ENCODE data around the gene GYPC.
"Not testable (repeated sequence)": the region's sequence is repeated elsewhere in the genome, so short reads cannot be mapped to it uniquely, and the experiment has no call there.

The GYPC gene

GRCh38 chr2:126685629-126686028 is 29.7 kb downstream of the GYPC start:
- no peak overlapping the region for H3K4me3 ChIP-seq (ENCODE audit: low read length in 2 of 2)
- H3K9ac ChIP-seq (ENCODE audit: low read length in 2 of 2) = no peak overlapping the region
- no peak overlapping the region for H3K27ac ChIP-seq (ENCODE audit: low read length)
- no peaks in the 10 kb centered on the region for H3K27me3 ChIP-seq (ENCODE audit: control insufficient read depth in 1 of 2, insufficient read depth in 2 of 2, low read length in 2 of 2)
- H3K36me3 ChIP-seq (ENCODE audit: control insufficient read depth in 2 of 2, insufficient read depth in 2 of 2, low read length in 2 of 2) = peaks cover 12 to 27% of the 10 kb centered on the region in 2 donors
- H3K9me3 ChIP-seq (ENCODE audit: control insufficient read depth in 2 of 2, low read length in 2 of 2) = no peaks in the 10 kb centered on the region
- peaks cover 15% of the 10 kb centered on the region for H3K4me1 ChIP-seq (ENCODE audit: control insufficient read depth, insufficient read depth, low read length)

- peaks cover 15% of the 10 kb centered on the region for H3K4me1 ChIP-seq (ENCODE audit: control insufficient read depth, insufficient read depth, low read length)
- no peaks in the 10 kb centered on the region for H3K27me3 ChIP-seq (ENCODE audit: control insufficient read depth in 1 of 2, insufficient read depth in 2 of 2, low read length in 2 of 2)
- H3K27ac ChIP-seq (ENCODE audit: low read length) = no peak overlapping the region
- no peaks in the 10 kb centered on the region for H3K9me3 ChIP-seq (ENCODE audit: control insufficient read depth in 2 of 2, low read length in 2 of 2)
- H3K9ac ChIP-seq (ENCODE audit: low read length in 2 of 2) = no peak overlapping the region
- no peak overlapping the region for H3K4me3 ChIP-seq (ENCODE audit: low read length in 2 of 2)
- peaks cover 14 to 28% of the 10 kb centered on the region in 2 donors for H3K36me3 ChIP-seq (ENCODE audit: control insufficient read depth in 2 of 2, insufficient read depth in 2 of 2, low read length in 2 of 2)
Measured at GRCh38 chr2:126686286-126686685, 30.3 kb downstream of the GYPC start.

GRCh38 chr2:126686841-126687485 is 31.0 kb downstream of the GYPC start:
- H3K9ac ChIP-seq (ENCODE audit: low read length in 2 of 2) = no peak overlapping the region

DNA sequence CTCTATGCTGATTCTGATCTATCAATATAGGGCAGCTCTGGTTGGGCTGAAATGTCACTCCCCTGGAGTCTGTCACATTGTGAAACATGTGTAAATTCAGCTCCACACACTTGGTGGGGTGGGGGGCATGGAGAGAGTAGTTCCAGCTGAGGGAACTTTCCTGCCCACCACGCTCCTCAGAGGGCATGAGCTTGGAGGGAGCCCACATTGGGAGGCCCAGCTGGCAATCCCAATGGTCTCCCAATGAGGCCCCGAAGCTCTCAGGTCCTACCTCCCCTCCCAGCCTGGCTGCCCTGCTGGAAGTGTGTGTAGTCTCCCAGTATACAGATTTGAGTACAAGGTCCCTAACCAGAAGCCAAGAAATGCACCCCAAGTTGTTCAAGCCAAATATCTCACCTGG is 31.5 kb downstream of the GYPC start:
- Histone ChIP-seq H3K27ac (ENCODE audit: low read length) (no peak overlapping the region), H3K9me3 (ENCODE audit: control insufficient read depth in 2 of 2, low read length in 2 of 2) (no peaks in the 10 kb centered on the region), H3K4me3 (ENCODE audit: low read length in 2 of 2) (no peak overlapping the region), H3K4me1 (ENCODE audit: control insufficient read depth, insufficient read depth, low read length) (peaks cover 11% of the 10 kb centered on the region), H3K36me3 (ENCODE audit: control insufficient read depth in 2 of 2, insufficient read depth in 2 of 2, low read length in 2 of 2) (peaks cover 16 to 29% of the 10 kb centered on the region in 2 donors), H3K9ac (ENCODE audit: low read length in 2 of 2) (no peak overlapping the region), H3K27me3 (ENCODE audit: control insufficient read depth in 1 of 2, insufficient read depth in 2 of 2, low read length in 2 of 2) (no peaks in the 10 kb centered on the region)

More at GRCh38 chr2:126686841-126687485, 31.0 kb downstream of the GYPC start:
- H3K27ac ChIP-seq (ENCODE audit: low read length) = no peak overlapping the region
- H3K27me3 ChIP-seq (ENCODE audit: control insufficient read depth in 1 of 2, insufficient read depth in 2 of 2, low read length in 2 of 2) = no peaks in the 10 kb centered on the region
- H3K36me3 ChIP-seq (ENCODE audit: control insufficient read depth in 2 of 2, insufficient read depth in 2 of 2, low read length in 2 of 2) = peaks cover 16 to 31% of the 10 kb centered on the region in 2 donors
- H3K4me3 ChIP-seq (ENCODE audit: low read length in 2 of 2) = no peak overlapping the region
- peaks cover 12% of the 10 kb centered on the region for H3K4me1 ChIP-seq (ENCODE audit: control insufficient read depth, insufficient read depth, low read length)
- no peaks in the 10 kb centered on the region for H3K9me3 ChIP-seq (ENCODE audit: control insufficient read depth in 2 of 2, low read length in 2 of 2)

DNA sequence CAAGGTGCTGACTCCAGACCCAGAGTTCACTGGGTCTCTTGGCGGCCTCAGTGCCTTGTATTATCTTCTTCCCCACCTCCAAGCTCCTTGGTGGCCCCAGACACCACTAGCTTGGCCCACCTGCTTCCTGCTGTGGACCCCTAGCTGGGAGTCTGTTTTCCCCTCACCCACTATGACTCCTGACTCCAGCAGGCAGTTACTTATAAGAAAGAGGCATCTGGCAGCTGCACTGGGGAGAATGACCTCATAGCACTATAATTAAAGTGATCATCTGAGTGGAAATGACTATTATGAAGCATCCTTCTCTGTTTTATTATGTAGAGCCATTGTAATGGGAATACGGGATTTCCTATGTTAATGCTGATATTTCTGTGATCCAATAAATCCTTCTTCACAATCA is 32.6 kb downstream of the GYPC start:
- H3K9ac ChIP-seq (ENCODE audit: low read length in 2 of 2); H3K4me3 ChIP-seq (ENCODE audit: low read length in 2 of 2); H3K27me3 ChIP-seq (ENCODE audit: control insufficient read depth in 1 of 2, insufficient read depth in 2 of 2, low read length in 2 of 2); H3K27ac ChIP-seq (ENCODE audit: low read length); H3K9me3 ChIP-seq (ENCODE audit: control insufficient read depth in 2 of 2, low read length in 2 of 2): not testable (repeated sequence)
- H3K36me3 ChIP-seq (ENCODE audit: control insufficient read depth in 2 of 2, insufficient read depth in 2 of 2, low read length in 2 of 2) = peaks cover 19 to 28% of the 10 kb centered on the region in 2 donors
- H3K4me1 ChIP-seq (ENCODE audit: control insufficient read depth, insufficient read depth, low read length) = peaks cover 11% of the 10 kb centered on the region

GRCh38 chr2:126692241-126692640 is 36.3 kb downstream of the GYPC start:
- peaks cover 38% of the 10 kb centered on the region in 2 donors for H3K36me3 ChIP-seq (ENCODE audit: control insufficient read depth in 2 of 2, insufficient read depth in 2 of 2, low read length in 2 of 2)
- not testable (repeated sequence) for H3K27me3 ChIP-seq (ENCODE audit: control insufficient read depth in 1 of 2, insufficient read depth in 2 of 2, low read length in 2 of 2); H3K4me3 ChIP-seq (ENCODE audit: low read length in 2 of 2); H3K9me3 ChIP-seq (ENCODE audit: control insufficient read depth in 2 of 2, low read length in 2 of 2); H3K27ac ChIP-seq (ENCODE audit: low read length); H3K4me1 ChIP-seq (ENCODE audit: control insufficient read depth, insufficient read depth, low read length); H3K9ac ChIP-seq (ENCODE audit: low read length in 2 of 2)

DNA sequence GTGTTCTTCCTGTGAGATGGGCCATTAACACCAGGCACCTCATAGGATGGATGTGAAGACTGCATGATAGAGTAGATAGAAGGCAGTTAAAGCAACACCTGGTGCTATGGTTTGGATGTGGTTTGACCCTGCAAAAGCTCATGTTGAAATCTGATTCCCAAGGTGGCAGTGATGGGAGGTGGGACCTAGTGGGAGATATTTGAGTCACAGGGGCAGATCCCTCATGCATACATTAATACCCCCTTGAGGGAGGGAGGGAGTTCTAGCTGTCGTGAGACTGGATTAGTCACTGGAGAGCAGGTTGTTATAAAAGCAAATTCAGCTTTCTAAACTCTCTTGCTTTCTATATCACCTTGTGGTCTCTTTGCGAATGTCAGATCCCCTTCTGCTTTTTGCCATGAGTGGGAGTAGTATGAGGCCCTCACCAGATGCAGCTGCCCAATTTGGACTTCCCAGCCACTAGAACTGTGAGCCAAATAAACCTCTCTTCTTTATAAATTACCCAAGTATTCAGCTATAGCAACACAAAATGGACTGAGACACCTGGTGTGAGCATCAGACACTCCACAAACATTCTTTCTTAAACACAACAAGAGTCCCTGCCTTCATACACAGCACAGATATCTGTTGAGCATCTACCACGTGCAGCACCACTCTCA is 37.1 kb downstream of the GYPC start:
- H3K27ac ChIP-seq (ENCODE audit: low read length); H3K27me3 ChIP-seq (ENCODE audit: control insufficient read depth in 1 of 2, insufficient read depth in 2 of 2, low read length in 2 of 2); H3K4me1 ChIP-seq (ENCODE audit: control insufficient read depth, insufficient read depth, low read length); H3K9ac ChIP-seq (ENCODE audit: low read length in 2 of 2); H3K4me3 ChIP-seq (ENCODE audit: low read length in 2 of 2); H3K9me3 ChIP-seq (ENCODE audit: control insufficient read depth in 2 of 2, low read length in 2 of 2): not testable (repeated sequence)
- peaks cover 38 to 44% of the 10 kb centered on the region in 2 donors for H3K36me3 ChIP-seq (ENCODE audit: control insufficient read depth in 2 of 2, insufficient read depth in 2 of 2, low read length in 2 of 2)

GRCh38 chr2:126696644-126697520 is 40.9 kb downstream of the GYPC start:
- Histone ChIP-seq H3K4me1 (ENCODE audit: control insufficient read depth, insufficient read depth, low read length) (no peaks in the 10 kb centered on the region), H3K9ac (ENCODE audit: low read length in 2 of 2) (no peak overlapping the region), H3K27ac (ENCODE audit: low read length) (no peak overlapping the region), H3K9me3 (ENCODE audit: control insufficient read depth in 2 of 2, low read length in 2 of 2) (no peaks in the 10 kb centered on the region), H3K27me3 (ENCODE audit: control insufficient read depth in 1 of 2, insufficient read depth in 2 of 2, low read length in 2 of 2) (no peaks in the 10 kb centered on the region), H3K4me3 (ENCODE audit: low read length in 2 of 2) (no peak overlapping the region), H3K36me3 (ENCODE audit: control insufficient read depth in 2 of 2, insufficient read depth in 2 of 2, low read length in 2 of 2) (peaks cover 31 to 40% of the 10 kb centered on the region in 2 donors)

DNA sequence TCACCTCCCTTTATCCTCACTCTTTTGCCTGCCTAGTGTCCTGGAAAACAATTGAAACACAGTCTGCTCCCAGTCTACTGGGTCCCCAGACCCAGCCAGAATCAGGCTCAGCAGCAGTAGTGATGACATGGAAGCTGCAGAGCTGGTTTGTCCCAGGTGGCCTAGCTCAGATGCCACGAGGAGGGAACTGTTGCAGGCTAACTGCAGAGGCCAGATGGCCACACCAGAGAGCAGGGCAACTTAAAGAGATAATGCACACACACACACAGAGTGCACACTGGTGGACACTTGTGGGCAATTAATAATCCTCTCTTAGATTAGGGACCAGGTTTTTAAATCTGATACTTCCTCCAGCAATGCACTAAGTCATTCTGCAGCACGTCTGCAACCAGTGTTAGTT is 42.4 kb downstream of the GYPC start:
- Histone ChIP-seq H3K4me1 (ENCODE audit: control insufficient read depth, insufficient read depth, low read length) (no peaks in the 10 kb centered on the region), H3K27me3 (ENCODE audit: control insufficient read depth in 1 of 2, insufficient read depth in 2 of 2, low read length in 2 of 2) (no peaks in the 10 kb centered on the region), H3K9ac (ENCODE audit: low read length in 2 of 2) (no peak overlapping the region)

GRCh38 chr2:126699018-126699417 is 43.1 kb downstream of the GYPC start:
- Histone ChIP-seq H3K36me3 (ENCODE audit: control insufficient read depth in 2 of 2, insufficient read depth in 2 of 2, low read length in 2 of 2) (peaks cover 24 to 33% of the 10 kb centered on the region in 2 donors), H3K9ac (ENCODE audit: low read length in 2 of 2) (no peak overlapping the region), H3K27ac (ENCODE audit: low read length) (no peak overlapping the region), H3K27me3 (ENCODE audit: control insufficient read depth in 1 of 2, insufficient read depth in 2 of 2, low read length in 2 of 2) (no peaks in the 10 kb centered on the region), H3K4me1 (ENCODE audit: control insufficient read depth, insufficient read depth, low read length) (no peaks in the 10 kb centered on the region), H3K9me3 (ENCODE audit: control insufficient read depth in 2 of 2, low read length in 2 of 2) (no peaks in the 10 kb centered on the region), H3K4me3 (ENCODE audit: low read length in 2 of 2) (no peak overlapping the region)

More for the DNA sequence above, 42.4 kb downstream of the GYPC start:
- no peak overlapping the region for H3K4me3 ChIP-seq (ENCODE audit: low read length in 2 of 2)
- no peak overlapping the region for H3K27ac ChIP-seq (ENCODE audit: low read length)
- H3K36me3 ChIP-seq (ENCODE audit: control insufficient read depth in 2 of 2, insufficient read depth in 2 of 2, low read length in 2 of 2) = peaks cover 30 to 39% of the 10 kb centered on the region in 2 donors
- H3K9me3 ChIP-seq (ENCODE audit: control insufficient read depth in 2 of 2, low read length in 2 of 2) = no peaks in the 10 kb centered on the region
